Measurements from ENCODE around the gene ALDH6A1. TPM values are rescaled to one million over a fixed set of nuclear protein-coding genes. Genes with fewer than 3 reads are reported as not detected.

The ALDH6A1 gene
- total RNA-seq, 1 experiment from 2014 or later, result 11.0 TPM

DNA sequence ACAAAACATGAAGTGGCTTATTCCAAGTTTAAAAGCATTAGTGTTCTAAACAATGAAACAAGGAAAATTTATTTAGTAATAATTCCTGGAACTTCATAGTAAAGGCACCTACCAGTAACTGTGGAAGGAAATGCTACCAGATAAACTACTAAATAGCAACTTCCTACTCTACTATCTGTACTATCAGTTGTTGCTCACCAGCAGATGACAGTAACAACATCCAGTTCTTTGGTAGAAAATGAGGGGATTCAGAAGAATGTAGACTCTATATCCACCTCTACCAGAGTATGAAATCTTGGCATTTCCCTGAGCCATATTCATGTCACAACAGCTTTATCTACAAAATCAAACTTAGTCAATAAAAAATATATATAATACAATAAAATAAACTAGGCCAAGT is 68.3 kb downstream of the ALDH6A1 start:
- intact Hi-C loops (cut with micrococcal nuclease; ENCODE audit: unreplicated experiment), result no loop called here
- no peak for DNase-seq (ENCODE audit: low spot score)
- Histone ChIP-seq H3K4me1 (ENCODE audit: insufficient read depth, low read length, poor library complexity, severe bottlenecking) (no peaks in the 10 kb centered on the region), H3K27me3 (replicated peaks; ENCODE audit: insufficient read depth, low read depth, low read length, poor library complexity) (no peaks in the 10 kb centered on the region), H3K36me3 (ENCODE audit: insufficient read depth, low read length, poor library complexity, severe bottlenecking) (no peaks in the 10 kb centered on the region), H3K4me3 (ENCODE audit: low read depth, low read length, poor library complexity, severe bottlenecking) (no peak overlapping the region), H3K9me3 (ENCODE audit: low read depth, low read length, poor library complexity, severe bottlenecking) (no peaks in the 10 kb centered on the region), H3K27ac (ENCODE audit: low read depth, low read length, poor library complexity, severe bottlenecking) (no peak overlapping the region)
- CTCF ChIA-PET, result no interaction called here
- BruUV-seq (replicated peaks), result no TSS peak
- TF ChIP-seq, protein P1, sequence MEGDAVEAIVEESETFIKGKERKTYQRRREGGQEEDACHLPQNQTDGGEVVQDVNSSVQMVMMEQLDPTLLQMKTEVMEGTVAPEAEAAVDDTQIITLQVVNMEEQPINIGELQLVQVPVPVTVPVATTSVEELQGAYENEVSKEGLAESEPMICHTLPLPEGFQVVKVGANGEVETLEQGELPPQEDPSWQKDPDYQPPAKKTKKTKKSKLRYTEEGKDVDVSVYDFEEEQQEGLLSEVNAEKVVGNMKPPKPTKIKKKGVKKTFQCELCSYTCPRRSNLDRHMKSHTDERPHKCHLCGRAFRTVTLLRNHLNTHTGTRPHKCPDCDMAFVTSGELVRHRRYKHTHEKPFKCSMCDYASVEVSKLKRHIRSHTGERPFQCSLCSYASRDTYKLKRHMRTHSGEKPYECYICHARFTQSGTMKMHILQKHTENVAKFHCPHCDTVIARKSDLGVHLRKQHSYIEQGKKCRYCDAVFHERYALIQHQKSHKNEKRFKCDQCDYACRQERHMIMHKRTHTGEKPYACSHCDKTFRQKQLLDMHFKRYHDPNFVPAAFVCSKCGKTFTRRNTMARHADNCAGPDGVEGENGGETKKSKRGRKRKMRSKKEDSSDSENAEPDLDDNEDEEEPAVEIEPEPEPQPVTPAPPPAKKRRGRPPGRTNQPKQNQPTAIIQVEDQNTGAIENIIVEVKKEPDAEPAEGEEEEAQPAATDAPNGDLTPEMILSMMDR (conservative IDR thresholded peaks at IDR 0.05; ENCODE audit: low read depth, low read length), result no peak
- no peak for TF ChIP-seq EZH2 (IDR thresholded peaks at IDR 0.05; ENCODE audit: borderline replicate concordance, low read depth, low read length, poor library complexity, severe bottlenecking)
- POLR2A ChIA-PET (ENCODE audit: low non-redundant PET), result no interaction called here

DNA sequence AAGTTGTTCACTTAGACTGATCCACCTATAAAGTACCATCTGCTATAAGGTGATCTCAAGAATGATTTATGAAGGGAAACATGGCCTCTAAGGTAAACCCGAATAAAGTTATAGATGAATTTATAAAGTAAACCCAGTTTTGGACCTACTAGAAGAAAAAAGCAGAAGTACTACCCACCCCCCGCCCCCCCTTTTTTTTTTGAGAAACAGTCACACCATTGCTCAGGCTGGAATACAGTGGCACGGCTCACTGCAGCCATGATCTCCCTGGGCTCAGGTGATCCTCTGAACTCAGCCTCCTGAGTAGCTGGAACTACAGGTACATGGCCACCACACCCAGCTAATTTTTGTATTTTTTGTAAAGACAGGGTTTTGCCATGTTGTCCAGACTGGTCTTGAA is 69.1 kb downstream of the ALDH6A1 start:
- Histone ChIP-seq H3K4me1 (ENCODE audit: insufficient read depth, low read length, poor library complexity, severe bottlenecking) (no peaks in the 10 kb centered on the region), H3K9me3 (ENCODE audit: low read depth, low read length, poor library complexity, severe bottlenecking) (no peaks in the 10 kb centered on the region), H3K4me3 (ENCODE audit: low read depth, low read length, poor library complexity, severe bottlenecking) (no peak overlapping the region), H3K27ac (ENCODE audit: low read depth, low read length, poor library complexity, severe bottlenecking) (no peak overlapping the region), H3K27me3 (replicated peaks; ENCODE audit: insufficient read depth, low read depth, low read length, poor library complexity) (no peaks in the 10 kb centered on the region), H3K36me3 (ENCODE audit: insufficient read depth, low read length, poor library complexity, severe bottlenecking) (no peaks in the 10 kb centered on the region)
- intact Hi-C loops (cut with micrococcal nuclease; ENCODE audit: unreplicated experiment), result no loop called here
- TF ChIP-seq, protein P1 (conservative IDR thresholded peaks at IDR 0.05; ENCODE audit: low read depth, low read length), result no peak
- no peak for TF ChIP-seq EZH2 (IDR thresholded peaks at IDR 0.05; ENCODE audit: borderline replicate concordance, low read depth, low read length, poor library complexity, severe bottlenecking)
- POLR2A ChIA-PET (ENCODE audit: low non-redundant PET), result no interaction called here
- CTCF ChIA-PET, result no interaction called here
- BruUV-seq (replicated peaks), result no TSS peak
- no peak for DNase-seq (ENCODE audit: low spot score)

DNA sequence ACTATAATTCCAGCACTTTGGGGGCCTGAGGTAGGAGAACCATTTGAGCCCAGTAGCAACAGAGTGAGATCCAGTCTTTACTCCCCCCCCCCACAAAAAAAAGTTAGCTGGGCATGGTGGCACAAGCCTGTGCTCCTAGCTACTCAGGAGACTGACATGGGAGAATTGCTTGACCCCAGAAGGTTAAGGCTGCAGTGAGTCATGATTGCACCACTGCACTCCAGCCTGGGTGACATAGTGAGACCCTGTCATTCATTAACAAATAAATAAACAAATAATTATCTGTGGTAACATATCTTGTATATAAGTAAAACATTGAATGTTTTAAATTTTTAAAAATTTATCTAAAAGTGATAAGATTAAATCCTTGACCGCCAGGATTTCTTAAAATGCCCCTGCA is 70.0 kb downstream of the ALDH6A1 start:
- Histone ChIP-seq H3K36me3 (ENCODE audit: insufficient read depth, low read length, poor library complexity, severe bottlenecking) (no peaks in the 10 kb centered on the region), H3K4me1 (ENCODE audit: insufficient read depth, low read length, poor library complexity, severe bottlenecking) (no peaks in the 10 kb centered on the region), H3K27me3 (replicated peaks; ENCODE audit: insufficient read depth, low read depth, low read length, poor library complexity) (no peaks in the 10 kb centered on the region), H3K9me3 (ENCODE audit: low read depth, low read length, poor library complexity, severe bottlenecking) (no peaks in the 10 kb centered on the region), H3K27ac (ENCODE audit: low read depth, low read length, poor library complexity, severe bottlenecking) (no peak overlapping the region), H3K4me3 (ENCODE audit: low read depth, low read length, poor library complexity, severe bottlenecking) (no peak overlapping the region)
- BruUV-seq (replicated peaks), result no TSS peak
- intact Hi-C loops (cut with micrococcal nuclease; ENCODE audit: unreplicated experiment), result no loop called here
- ChIA-PET CTCF (no interaction called here), POLR2A (ENCODE audit: low non-redundant PET) (no interaction called here)
- TF ChIP-seq EZH2 (IDR thresholded peaks at IDR 0.05; ENCODE audit: borderline replicate concordance, low read depth, low read length, poor library complexity, severe bottlenecking), result no peak
- TF ChIP-seq, protein P1 (conservative IDR thresholded peaks at IDR 0.05; ENCODE audit: low read depth, low read length), result no peak
- DNase-seq (ENCODE audit: low spot score), result no peak
